ENCODE measurements around the gene UNC45A.

Gene UNC45A

GRCh38 chr15:90942354-90943120, 7.5 kb downstream of the UNC45A start:
- Histone ChIP-seq H3K36me3 (ENCODE audit: control insufficient read depth, insufficient read depth, low read length) (peaks cover 20% of the 10 kb centered on the region), H3K27me3 (ENCODE audit: control insufficient read depth, insufficient read depth, low read length) (no peaks in the 10 kb centered on the region), H3K9me3 (ENCODE audit: control insufficient read depth, low read length) (no peaks in the 10 kb centered on the region), H3K9ac (ENCODE audit: low read length) (no peak overlapping the region), H3K4me1 (ENCODE audit: control insufficient read depth, insufficient read depth, low read length) (no peaks in the 10 kb centered on the region), H3K4me3 (ENCODE audit: low read length) (no peak overlapping the region)

DNA sequence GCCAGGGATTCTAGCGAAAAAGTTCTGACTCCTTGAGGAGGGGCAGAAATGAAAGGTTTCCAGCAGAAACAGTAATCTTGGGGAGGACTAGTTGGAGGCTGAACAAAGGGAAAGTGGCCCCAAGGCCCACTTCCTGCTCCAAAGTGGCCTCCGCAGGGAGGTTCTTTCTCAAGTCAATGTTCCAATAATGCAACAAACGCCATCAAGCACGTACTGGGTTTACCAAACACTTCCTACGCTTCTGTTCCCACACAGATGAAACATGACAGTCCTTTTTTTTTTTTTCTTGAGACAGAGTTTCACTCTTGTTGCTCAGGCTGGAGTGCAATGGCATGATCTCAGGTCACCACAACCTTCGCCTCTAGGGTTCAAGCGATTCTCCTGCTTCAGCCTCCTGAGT, 10.0 kb downstream of the UNC45A start:
- Histone ChIP-seq H3K36me3 (ENCODE audit: control insufficient read depth, insufficient read depth, low read length) (peaks cover 9% of the 10 kb centered on the region), H3K9me3 (ENCODE audit: control insufficient read depth, low read length) (no peaks in the 10 kb centered on the region), H3K27me3 (ENCODE audit: control insufficient read depth, insufficient read depth, low read length) (no peaks in the 10 kb centered on the region), H3K4me1 (ENCODE audit: control insufficient read depth, insufficient read depth, low read length) (peaks cover 9% of the 10 kb centered on the region), H3K9ac (ENCODE audit: low read length) (no peak overlapping the region), H3K4me3 (ENCODE audit: low read length) (no peak overlapping the region)

- peaks cover 9% of the 10 kb centered on the region for H3K4me1 ChIP-seq (ENCODE audit: control insufficient read depth, insufficient read depth, low read length)
- no peak overlapping the region for H3K9ac ChIP-seq (ENCODE audit: low read length)
- H3K27me3 ChIP-seq (ENCODE audit: control insufficient read depth, insufficient read depth, low read length): no peaks in the 10 kb centered on the region
- H3K9me3 ChIP-seq (ENCODE audit: control insufficient read depth, low read length): no peaks in the 10 kb centered on the region
- H3K36me3 ChIP-seq (ENCODE audit: control insufficient read depth, insufficient read depth, low read length): no peaks in the 10 kb centered on the region
- no peak overlapping the region for H3K4me3 ChIP-seq (ENCODE audit: low read length)
These were observed 11.5 kb downstream of the UNC45A start for GRCh38 chr15:90946538-90946937.

DNA sequence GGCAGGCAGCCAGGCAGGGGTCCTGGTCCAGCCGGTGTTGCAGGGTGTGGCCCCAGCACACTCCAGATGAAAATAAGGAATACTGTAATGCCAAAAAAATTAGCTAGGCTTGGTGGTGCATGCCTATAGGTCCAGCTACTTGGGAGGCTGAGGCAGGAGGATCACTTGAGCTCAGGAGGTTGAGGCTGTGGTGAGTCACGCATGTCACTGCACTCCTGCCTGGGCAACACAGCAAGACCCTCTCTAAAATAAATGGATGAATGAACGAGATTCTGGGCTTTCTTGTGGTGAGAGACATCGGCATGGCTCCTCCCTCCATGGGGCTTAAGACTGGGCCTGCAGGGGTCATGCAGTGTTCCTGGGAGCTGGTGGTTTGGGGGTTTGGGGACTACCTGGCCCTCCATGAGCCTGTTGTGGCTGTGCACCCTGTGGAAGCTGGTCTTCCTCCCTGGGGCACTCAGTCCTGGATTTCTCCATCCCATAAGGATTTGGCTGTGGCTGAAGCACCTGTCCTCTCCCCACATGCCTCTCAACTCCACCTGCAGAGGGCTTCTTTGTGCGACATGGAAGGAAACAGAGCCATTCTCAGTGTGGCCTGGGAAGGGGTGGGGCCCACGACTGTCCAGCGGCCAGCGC, 12.0 kb downstream of the UNC45A start:
- Histone ChIP-seq H3K4me1 (ENCODE audit: control insufficient read depth, insufficient read depth, low read length) (peaks cover 9% of the 10 kb centered on the region), H3K4me3 (ENCODE audit: low read length) (no peak overlapping the region), H3K27me3 (ENCODE audit: control insufficient read depth, insufficient read depth, low read length) (no peaks in the 10 kb centered on the region), H3K36me3 (ENCODE audit: control insufficient read depth, insufficient read depth, low read length) (no peaks in the 10 kb centered on the region), H3K9me3 (ENCODE audit: control insufficient read depth, low read length) (no peaks in the 10 kb centered on the region), H3K9ac (ENCODE audit: low read length) (no peak overlapping the region)

DNA sequence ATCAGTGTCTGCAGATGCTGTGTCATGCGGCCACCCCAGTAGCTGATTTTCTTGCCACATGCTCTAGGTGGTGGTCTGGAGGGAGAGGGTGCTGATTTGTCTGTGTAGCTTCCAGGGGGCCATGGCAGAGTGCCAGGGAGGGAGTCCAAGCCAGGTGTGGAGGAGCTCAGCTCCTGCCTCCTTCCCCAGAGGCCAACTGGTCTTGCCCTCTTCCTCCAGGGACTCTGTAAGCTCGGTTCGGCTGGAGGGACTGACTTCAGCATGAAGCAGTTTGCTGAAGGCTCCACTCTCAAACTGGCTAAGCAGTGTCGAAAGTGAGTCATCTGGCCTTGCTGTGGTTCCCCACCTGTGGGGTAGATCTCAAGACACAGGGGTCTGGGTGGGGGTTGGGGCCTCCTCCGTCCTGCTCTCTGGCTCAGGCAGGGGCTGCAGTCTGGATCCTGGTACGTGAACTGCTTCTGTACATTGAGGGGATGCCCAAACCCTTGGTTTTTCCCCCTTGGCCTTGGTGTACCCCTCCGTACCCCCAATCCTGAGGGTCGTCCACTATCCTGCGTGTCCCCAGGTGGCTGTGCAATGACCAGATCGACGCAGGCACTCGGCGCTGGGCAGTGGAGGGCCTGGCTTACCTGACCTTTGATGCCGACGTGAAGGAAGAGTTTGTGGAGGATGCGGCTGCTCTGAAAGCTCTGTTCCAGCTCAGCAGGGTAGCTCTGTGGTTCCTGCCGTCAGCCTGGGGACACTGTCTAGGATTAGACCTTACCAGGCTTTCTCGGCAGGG, 12.7 kb downstream of the UNC45A start:
- H3K9me3 ChIP-seq (ENCODE audit: control insufficient read depth, low read length): no peaks in the 10 kb centered on the region
- no peaks in the 10 kb centered on the region for H3K36me3 ChIP-seq (ENCODE audit: control insufficient read depth, insufficient read depth, low read length)
- H3K4me3 ChIP-seq (ENCODE audit: low read length): no peak overlapping the region
- no peaks in the 10 kb centered on the region for H3K27me3 ChIP-seq (ENCODE audit: control insufficient read depth, insufficient read depth, low read length)
- H3K9ac ChIP-seq (ENCODE audit: low read length): no peak overlapping the region
- peaks cover 9% of the 10 kb centered on the region for H3K4me1 ChIP-seq (ENCODE audit: control insufficient read depth, insufficient read depth, low read length)

DNA sequence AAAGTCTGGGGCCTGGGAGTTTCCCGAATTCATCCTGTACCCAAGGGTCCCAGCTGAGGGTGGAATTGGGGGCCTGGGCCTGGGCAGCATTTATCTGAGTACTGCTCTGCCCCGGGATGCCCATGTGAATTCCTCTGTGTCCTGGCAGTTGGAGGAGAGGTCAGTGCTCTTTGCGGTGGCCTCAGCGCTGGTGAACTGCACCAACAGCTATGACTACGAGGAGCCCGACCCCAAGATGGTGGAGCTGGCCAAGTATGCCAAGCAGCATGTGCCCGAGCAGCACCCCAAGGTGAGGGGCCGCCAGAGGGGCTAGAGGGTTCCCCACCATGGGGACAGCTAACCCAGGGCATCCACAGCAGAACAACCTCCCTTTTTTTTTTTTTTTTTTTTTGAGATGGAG, 13.4 kb downstream of the UNC45A start:
- no peaks in the 10 kb centered on the region for H3K27me3 ChIP-seq (ENCODE audit: control insufficient read depth, insufficient read depth, low read length)
- H3K4me1 ChIP-seq (ENCODE audit: control insufficient read depth, insufficient read depth, low read length): peaks cover 9% of the 10 kb centered on the region
- no peaks in the 10 kb centered on the region for H3K9me3 ChIP-seq (ENCODE audit: control insufficient read depth, low read length)
- no peak overlapping the region for H3K4me3 ChIP-seq (ENCODE audit: low read length)
- H3K36me3 ChIP-seq (ENCODE audit: control insufficient read depth, insufficient read depth, low read length): no peaks in the 10 kb centered on the region
- H3K9ac ChIP-seq (ENCODE audit: low read length): no peak overlapping the region

DNA sequence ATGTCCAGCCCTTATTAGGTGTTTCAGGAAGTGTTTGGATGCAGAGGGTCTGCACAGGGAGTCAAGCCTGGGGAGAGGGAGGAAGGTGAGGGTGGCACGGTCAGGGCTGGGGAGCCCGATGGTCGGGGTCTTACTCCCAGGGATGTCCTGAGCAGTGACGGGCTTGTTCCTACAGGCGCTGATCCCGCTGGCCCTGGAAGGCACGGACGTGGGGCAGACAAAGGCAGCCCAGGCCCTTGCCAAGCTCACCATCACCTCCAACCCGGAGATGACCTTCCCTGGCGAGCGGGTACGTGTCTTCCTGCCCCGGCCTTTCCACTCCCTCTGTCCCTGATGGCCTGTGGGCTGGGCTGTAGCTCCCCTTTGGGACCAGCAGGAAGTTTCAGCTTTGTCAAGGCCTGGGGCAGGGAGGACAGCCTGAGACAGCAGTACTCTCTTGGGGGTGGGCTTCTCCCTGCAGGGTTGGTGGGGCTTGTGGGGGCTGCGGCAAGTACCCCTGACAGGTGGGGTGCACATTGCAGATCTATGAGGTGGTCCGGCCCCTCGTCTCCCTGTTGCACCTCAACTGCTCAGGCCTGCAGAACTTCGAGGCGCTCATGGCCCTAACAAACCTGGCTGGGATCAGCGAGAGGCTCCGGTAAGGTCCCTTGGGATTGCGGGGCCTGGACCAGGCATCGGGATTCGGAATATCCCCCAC, 15.0 kb downstream of the UNC45A start:
- Histone ChIP-seq H3K9me3 (ENCODE audit: control insufficient read depth, low read length) (no peaks in the 10 kb centered on the region), H3K9ac (ENCODE audit: low read length) (no peak overlapping the region), H3K4me3 (ENCODE audit: low read length) (no peak overlapping the region), H3K36me3 (ENCODE audit: control insufficient read depth, insufficient read depth, low read length) (no peaks in the 10 kb centered on the region), H3K27me3 (ENCODE audit: control insufficient read depth, insufficient read depth, low read length) (no peaks in the 10 kb centered on the region), H3K4me1 (ENCODE audit: control insufficient read depth, insufficient read depth, low read length) (peaks cover 11% of the 10 kb centered on the region)

GRCh38 chr15:90950676-90951075, 15.6 kb downstream of the UNC45A start:
- Histone ChIP-seq H3K9me3 (ENCODE audit: control insufficient read depth, low read length) (no peaks in the 10 kb centered on the region), H3K4me3 (ENCODE audit: low read length) (no peak overlapping the region), H3K36me3 (ENCODE audit: control insufficient read depth, insufficient read depth, low read length) (no peaks in the 10 kb centered on the region), H3K4me1 (ENCODE audit: control insufficient read depth, insufficient read depth, low read length) (peaks cover 16% of the 10 kb centered on the region), H3K27me3 (ENCODE audit: control insufficient read depth, insufficient read depth, low read length) (no peaks in the 10 kb centered on the region), H3K9ac (ENCODE audit: low read length) (no peak overlapping the region)

DNA sequence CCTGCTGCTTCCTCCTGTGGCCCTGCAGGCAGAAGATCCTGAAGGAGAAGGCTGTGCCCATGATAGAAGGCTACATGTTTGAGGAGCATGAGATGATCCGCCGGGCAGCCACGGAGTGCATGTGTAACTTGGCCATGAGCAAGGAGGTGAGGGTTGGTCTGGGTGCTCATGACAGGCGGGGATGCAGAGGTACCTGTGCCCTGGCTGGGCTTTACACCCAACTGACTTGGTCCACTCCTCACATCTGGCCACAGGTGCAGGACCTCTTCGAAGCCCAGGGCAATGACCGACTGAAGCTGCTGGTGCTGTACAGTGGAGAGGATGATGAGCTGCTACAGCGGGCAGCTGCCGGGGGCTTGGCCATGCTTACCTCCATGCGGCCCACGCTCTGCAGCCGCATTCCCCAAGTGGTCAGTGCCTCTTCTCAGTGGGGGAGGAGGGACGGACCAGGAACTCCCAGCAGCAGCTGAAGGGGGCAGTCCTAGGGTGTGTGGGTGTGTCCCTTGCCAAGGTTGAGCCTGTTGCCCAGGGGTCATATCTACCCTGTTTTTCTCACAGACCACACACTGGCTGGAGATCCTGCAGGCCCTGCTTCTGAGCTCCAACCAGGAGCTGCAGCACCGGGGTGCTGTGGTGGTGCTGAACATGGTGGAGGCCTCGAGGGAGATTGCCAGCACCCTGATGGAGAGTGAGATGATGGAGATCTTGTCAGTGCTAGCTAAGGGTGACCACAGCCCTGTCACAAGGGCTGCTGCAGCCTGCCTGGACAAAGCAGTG, 18.0 kb downstream of the UNC45A start:
- Histone ChIP-seq H3K9me3 (ENCODE audit: control insufficient read depth, low read length) (no peaks in the 10 kb centered on the region), H3K9ac (ENCODE audit: low read length) (no peak overlapping the region), H3K4me3 (ENCODE audit: low read length) (no peak overlapping the region), H3K36me3 (ENCODE audit: control insufficient read depth, insufficient read depth, low read length) (no peaks in the 10 kb centered on the region), H3K27me3 (ENCODE audit: control insufficient read depth, insufficient read depth, low read length) (no peaks in the 10 kb centered on the region), H3K4me1 (ENCODE audit: control insufficient read depth, insufficient read depth, low read length) (peaks cover 32% of the 10 kb centered on the region)

- Histone ChIP-seq H3K36me3 (ENCODE audit: control insufficient read depth, insufficient read depth, low read length) (no peaks in the 10 kb centered on the region), H3K4me1 (ENCODE audit: control insufficient read depth, insufficient read depth, low read length) (peaks cover 32% of the 10 kb centered on the region), H3K27me3 (ENCODE audit: control insufficient read depth, insufficient read depth, low read length) (no peaks in the 10 kb centered on the region), H3K4me3 (ENCODE audit: low read length) (peak overlapping the region; percentile 95), H3K9ac (ENCODE audit: low read length) (peak overlapping the region; percentile 91), H3K9me3 (ENCODE audit: control insufficient read depth, low read length) (no peaks in the 10 kb centered on the region)
These were observed 19.0 kb downstream of the UNC45A start for GRCh38 chr15:90953947-90954711.

All from mucosa of stomach (tissue), 1 donor.